ENCODE data around the gene SF3A2.
"Not testable (repeated sequence)": the region's sequence is repeated elsewhere in the genome, so short reads cannot be mapped to it uniquely, and the experiment has no call there.

The SF3A2 gene, protein sequence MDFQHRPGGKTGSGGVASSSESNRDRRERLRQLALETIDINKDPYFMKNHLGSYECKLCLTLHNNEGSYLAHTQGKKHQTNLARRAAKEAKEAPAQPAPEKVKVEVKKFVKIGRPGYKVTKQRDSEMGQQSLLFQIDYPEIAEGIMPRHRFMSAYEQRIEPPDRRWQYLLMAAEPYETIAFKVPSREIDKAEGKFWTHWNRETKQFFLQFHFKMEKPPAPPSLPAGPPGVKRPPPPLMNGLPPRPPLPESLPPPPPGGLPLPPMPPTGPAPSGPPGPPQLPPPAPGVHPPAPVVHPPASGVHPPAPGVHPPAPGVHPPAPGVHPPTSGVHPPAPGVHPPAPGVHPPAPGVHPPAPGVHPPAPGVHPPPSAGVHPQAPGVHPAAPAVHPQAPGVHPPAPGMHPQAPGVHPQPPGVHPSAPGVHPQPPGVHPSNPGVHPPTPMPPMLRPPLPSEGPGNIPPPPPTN

DNA sequence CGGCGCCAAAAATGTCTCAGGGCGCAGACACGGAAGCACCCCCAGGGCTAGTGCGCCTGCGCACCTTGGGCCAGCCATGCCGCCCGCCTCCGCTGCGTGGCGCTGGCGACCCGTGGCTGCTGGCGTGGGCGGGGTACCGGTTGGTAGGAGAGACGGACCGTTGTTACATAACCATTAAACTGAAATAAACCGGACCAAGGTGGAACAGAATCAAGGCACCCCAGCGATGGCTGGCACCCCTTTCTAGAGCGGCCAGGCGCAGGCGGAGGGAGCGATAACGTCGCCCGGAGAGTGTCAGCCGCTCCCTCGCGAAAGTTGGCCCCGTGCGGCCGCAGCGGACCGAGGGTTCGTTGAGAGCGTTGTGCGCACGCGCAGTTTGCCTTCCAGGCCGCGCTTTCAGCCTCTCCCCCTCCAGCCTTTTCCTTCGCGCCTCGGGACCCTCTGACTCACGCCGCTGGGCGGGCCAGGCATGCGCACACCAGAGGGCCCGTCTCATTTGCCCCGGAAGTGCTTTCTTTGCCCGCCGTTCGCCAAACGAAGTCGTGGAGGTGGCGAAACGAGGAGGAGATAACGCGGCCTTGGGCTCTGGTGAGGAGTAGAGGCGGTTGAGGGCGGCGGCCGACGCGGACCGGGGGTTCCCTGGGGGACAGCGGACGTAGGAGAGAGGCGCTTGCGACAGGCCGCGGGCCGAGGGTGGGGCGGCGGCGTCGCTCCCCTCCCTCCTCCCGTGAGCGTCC lies at the start of gene SF3A2, which contains the start of gene PLEKHJ1:
TSS of gene SF3A2 (plus strand) at position 511 of the 737 bp plus-strand sequence. CDS start 6,595 bp downstream, outside the sequence.
TSS of gene PLEKHJ1 (minus strand) at position 16 of the 737 bp plus-strand sequence. CDS start 81 bp downstream, outside the sequence.
- DNase-seq: peak; percentile 83

DNA sequence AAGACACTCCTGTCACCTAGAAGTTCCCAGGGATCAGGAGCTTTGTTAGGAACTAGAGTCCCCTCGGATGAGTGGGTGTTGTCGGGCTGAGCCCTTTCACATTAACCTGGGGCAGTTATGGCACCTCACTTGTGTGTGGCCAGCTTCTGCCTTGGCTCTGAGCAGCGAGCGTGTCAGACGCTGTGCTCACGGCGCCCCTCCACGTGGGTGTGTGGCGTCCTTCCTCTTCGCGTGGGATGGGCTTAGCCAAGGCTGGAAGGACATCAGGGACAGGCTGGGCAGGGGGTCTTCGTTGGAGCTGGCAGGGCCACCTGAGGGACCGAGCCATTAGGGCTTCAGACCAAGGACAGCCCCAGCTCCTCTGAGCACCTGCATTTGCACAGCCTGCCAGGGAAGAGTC lies 49.5 kb upstream of the SF3A2 start:
- DNase-seq: no peak

DNA sequence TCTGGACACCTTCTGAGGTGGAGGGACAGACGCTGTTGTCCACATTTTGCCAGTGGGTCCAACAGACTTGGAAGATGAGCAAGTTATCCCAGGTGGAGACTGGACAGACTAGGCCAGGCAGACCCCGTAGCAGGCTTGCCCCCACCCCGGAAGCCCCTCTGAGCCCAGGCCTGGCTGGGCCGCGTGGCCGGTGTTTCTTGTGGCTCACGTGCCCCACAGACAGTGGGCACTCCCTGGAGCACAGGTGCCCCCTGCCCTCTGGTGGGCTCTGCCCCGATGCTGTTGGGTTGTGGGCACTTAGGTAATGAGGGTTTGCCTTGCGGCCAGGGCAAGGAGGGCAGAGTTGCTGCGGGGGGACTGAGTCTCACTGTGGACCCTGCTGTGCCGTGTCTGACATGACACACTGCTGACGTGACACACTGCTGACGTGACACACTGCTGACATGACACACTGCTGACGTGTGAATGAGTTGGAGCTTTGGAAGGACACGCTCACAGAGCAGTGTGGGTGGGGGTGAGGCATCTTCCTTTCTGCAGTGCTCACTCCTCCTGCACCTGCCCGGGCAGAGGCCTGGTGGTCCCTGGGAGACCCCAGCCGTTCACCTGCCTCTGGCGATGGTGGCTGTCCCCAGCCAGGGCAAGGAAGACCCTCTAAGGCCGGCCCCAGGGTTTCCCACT lies 47.8 kb upstream of the SF3A2 start:
- DNase-seq: no peak

DNA sequence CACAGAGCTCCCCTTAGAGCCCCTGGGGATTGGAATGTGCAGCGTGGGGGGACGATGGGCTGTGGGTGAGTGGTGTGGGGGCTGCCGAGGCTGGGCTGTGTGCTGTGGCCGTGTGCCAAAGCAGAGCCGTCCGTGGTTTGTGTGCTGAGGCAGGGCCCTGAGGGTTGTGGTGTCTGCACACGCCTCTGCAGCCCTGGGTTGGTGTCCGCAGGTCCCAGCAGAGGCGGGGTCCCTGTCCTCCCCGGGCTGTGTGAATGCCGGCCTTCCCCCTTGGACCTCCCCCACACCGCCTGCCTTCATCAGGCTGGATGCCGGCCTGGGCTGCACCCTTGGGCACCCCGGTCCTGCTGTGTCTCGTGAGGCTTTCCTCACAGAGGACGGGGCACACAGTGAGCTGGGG lies 46.7 kb upstream of the SF3A2 start:
- no peak for DNase-seq

DNA sequence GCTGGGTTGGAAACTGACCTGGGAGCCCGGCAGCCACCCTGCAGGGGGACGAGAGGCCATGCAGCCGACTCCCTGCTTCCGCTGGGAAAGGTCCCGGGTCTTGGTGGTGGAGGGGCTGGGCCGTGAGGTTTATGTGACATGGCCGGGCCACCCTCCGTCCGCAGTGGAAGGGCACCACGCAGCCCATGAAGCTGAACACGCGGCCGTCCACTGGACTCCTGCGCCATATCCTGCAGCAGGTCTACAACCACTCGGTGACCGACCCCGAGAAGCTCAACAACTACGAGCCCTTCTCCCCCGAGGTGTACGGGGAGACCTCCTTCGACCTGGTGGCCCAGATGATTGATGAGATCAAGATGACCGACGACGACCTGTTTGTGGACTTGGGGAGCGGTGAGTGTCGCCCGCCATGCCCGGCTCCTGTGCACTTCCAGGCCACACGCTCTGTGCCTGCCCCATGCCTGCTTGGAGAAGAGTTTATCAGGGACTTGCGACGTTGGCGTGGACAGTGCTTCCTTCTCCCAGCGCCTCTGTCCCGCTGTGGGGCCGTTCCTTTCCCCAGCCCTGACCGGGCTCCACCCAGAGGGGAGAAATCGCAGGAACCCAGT lies 45.7 kb upstream of the SF3A2 start:
- no peak for DNase-seq

DNA sequence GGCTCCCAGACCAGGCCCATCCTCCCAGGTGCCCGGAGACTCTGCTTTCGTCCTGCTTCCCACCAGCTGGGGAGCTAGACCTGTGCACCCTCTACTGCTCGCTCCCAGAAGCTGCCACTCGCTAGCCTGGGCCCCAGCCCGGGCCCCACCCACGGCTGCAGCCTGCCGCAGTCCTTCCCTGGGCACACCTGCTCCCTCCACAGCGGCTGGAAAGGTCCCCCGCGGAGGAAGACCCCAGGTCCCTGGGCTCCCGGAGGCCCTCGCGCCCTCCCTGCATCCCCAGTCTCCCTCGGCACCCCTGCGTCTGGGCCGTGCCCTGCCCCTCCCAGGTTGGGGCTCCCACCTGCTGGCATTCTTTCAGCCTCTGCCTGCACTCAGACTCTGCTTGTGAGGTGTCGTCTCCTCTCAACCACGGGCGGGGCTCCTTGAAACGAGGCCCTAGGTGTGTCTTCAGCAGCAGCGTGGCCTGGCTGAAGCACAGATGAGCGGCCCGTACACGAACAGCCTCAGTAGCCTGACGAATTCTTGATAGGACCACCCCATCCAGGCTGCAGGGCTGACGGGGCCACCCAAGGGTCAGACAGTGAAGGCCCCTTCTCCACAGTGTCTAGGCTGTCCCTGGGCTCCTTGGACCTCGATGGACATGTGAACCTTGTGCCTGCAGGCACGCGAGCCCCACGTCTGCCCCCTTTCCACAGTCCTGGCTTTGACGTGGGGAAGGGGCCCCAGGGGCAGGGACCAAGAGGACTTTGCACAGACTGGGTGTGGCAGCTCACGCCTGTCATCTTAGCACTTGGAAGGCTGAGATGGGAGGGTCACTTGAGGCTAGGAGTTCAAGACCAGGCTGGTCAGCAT lies 44.9 kb upstream of the SF3A2 start:
- no peak for DNase-seq

DNA sequence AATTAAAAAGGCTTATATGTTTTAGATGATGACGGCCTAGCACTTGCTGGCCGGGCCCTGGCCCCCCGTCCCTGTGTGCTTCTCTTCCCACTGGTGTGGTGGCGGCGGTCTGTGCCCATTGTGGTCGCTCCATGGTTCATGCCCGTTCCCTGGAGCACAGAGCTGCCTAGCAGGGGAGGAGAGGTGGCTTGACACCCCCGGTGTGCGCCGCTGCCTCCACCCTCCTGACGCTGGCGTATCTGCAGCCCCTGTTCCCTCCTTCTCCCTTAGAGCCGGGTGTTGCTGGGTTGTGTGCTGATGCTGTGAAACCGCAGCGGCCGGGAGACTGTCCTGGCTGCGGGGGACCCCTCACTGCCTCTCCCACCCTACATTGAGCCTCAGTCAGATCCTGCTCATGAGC lies 43.8 kb upstream of the SF3A2 start:
- no peak for DNase-seq

DNA sequence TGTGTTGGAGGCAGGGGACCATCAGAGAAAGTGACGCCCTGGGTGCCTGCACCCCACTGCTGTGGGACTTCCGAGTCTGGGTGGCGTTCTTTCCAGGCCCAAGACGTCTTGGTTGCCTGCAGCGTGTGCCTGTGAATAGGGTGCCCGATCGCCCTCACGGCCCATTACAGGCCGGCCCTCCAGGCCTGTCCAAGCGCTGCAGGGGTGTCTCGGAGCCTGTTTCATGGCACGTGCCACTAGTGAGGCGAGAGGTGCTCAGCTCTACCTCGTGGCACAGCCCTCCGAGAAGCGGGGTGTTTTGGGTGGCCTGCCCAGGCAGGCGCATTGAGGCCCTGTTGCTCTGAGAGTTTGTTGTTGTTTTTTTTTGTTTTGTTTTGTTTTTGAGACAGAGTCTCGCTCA lies 42.8 kb upstream of the SF3A2 start:
- no peak for DNase-seq

DNA sequence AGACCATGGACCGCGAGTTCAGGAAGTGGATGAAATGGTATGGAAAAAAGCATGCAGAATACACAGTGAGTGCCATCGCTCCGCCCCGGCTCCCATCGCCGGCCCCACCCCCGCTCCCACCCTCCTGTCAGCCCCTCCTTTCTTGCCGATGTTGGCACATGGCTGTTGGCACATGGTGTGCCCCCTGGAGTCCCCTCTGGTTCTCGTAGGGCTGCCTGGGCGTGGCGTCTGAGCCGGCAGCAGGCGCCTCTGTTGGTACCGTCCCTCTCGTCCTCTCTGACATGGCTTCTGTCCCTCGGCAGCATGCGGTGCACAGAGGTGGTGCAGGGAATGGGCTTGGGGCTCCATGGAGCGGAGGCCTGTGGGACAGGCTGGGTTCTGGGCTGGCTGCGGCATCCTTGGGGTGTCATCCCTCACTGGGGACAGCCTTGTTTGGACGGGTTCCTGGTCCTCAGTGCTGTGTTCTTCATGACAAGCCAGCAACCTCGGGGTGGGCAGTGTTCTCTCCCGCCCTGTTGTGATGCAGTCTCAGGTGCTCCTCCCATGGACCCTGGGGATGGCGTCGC lies 42.0 kb upstream of the SF3A2 start:
- no peak for DNase-seq

DNA sequence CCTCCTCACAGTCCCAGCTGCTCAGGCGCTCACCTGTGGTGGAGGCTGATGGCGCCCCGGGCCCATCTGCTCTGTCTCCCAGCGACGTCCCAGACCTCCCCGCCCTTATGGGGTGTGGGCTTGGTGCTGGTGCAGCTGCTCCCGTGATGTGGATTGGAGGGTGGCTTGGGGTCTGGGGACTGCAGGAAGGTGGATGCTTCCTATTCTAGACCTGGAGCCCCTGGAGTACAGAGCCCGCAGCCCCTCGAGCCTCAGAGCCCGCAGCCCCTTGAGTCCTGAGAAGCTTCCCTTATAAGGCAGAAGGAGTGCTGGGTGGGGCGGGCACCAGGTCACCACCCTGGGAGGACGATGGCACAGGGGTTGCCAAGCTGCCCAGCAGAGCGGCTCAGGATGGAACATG lies 41.3 kb upstream of the SF3A2 start:
- DNase-seq: no peak

DNA sequence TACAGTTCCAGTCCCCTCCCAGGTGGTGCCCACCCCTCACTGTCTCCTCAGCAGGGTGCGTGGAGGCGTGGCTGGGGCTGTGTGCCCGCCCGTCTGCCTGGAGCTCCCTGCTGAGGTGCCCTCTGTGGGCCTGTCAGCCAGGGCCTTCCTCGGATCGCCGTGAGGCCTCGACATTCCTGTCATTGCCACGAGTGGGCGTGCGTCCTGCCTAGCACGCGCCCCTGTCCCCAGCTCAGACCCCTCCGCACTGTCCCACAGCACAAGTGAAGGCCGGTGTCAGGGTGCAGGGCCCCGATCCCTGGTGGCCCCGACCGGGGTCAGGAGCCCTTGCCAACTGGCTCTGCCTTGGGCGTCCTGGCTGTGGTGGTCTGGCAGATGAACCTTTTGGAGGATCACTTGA lies 40.7 kb upstream of the SF3A2 start:
- DNase-seq: no peak

DNA sequence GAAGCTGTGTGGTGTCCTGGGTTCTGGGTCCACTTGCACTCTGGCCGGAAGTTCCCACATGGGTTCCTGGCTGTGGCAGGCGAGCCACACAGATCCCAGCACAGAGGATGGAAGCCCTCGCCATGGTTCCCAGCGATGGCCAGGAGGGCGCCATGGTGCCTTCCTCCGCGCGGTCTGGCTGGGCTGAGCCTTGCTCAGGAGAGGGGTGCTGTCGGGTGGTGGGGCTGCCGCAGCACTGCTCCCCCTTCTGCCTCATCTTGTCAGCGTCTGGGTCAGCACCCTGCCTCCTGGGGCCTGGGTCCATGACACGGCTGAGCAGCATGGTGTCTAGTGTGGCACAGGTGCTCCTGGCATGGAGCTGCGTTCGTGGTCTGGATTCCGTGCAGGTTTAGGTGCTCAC lies 39.4 kb upstream of the SF3A2 start:
- no peak for DNase-seq

DNA sequence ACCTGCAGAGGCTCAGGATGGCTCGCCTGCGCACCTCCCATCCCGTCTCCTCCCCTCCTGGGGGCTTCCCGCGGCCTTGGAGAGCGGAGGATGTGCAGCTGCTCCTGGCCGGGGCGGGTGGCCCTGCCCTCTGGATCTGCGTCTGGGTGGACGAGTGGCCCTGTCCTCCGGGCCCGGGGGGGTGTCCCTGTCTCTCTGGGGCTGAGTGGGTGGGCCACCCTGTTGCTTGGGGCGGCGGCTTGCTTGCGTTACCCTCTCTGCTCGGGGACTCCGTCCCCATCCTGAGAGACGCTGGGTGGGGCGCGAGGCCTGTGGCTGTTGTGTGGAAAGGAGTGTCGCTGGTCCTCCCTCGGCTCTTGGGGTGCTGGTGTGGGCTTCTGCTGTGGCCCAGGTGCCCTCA lies 38.3 kb upstream of the SF3A2 start:
- DNase-seq: no peak

DNA sequence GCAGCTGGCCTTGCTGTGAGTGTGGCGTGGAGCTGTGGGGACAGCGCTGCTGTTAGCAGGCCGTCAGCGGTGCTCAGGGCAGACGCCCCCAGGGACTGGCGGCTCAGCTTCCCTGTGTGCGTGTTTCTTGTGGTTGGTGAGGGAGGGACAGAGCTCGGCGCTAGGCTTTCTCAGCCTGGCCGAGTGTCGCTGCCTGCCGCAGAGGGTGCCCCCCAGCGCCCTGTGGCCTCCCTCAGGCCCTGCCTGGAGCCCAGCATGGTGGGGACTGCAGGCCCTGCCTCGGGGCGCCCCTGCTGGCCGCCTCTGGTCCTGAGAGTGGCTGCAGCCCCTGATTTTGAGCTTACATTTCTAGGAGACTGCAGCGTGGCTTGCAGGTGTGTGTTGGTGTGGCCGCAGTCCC lies 37.4 kb upstream of the SF3A2 start:
- DNase-seq: no peak

DNA sequence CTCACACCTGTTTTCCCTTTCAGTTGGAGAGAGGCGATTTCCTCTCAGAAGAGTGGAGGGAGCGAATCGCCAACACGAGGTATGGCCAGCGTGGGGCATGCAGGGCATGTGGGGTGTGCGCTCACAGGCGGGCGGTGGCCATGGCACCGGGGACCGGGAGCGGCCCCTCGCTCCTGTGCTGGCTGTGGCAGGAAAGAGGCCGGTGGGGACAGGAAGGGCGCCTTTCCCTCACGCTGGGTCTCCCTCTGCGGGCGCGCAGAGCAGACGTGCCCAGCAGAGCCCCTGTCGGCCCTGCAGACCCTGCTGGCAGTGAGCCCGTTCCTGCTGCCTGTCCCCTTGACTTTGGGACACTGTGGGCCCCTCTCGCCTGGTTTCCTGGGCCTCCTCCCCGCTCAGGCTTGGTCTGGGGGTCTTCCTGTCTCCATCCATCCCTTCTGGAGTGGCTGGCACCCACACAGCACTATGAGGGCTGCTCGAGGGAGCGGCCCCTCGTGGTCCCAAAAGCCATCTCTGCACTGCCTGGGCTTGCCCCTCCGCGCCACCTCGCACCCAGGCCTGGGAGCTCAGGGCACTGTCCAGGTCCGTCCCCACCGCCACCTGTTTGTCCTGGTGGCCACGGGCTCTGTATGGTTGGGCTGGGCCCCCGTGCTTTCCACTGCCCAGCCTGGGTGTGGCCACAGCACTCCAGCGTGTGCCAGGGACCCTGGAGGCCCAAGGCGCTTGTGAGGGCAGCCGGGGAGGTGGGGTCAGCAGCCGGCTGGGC lies 36.6 kb upstream of the SF3A2 start:
- no peak for DNase-seq

DNA sequence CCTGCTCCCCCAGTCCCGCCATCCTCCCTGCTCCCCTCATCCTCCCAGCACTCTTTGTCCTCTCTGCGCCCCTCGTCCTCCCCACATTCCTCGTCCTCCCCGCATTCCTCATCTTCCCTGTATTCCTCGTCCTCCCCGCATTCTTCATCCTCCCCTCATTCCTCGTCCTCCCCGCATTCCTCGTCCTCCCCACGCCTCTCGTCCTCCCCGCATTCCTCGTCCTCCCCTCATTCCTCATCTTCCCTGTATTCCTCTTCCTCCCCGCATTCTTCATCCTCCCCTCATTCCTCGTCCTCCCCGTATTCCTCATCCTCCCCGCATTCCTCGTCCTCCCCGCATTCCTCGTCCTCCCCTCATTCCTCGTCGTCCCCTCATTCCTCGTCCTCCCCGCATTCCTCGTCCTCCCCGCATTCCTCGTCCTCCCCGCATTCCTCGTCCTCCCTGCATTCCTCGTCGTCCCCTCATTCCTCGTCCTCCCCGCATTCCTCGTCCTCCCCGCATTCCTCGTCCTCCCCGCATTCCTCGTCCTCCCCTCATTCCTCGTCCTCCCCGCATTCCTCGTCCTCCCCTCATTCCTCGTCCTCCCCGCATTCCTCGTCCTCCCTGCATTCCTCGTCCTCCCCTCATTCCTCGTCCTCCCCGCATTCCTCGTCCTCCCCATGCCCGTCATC lies 35.9 kb upstream of the SF3A2 start:
- not testable (repeated sequence) for DNase-seq

DNA sequence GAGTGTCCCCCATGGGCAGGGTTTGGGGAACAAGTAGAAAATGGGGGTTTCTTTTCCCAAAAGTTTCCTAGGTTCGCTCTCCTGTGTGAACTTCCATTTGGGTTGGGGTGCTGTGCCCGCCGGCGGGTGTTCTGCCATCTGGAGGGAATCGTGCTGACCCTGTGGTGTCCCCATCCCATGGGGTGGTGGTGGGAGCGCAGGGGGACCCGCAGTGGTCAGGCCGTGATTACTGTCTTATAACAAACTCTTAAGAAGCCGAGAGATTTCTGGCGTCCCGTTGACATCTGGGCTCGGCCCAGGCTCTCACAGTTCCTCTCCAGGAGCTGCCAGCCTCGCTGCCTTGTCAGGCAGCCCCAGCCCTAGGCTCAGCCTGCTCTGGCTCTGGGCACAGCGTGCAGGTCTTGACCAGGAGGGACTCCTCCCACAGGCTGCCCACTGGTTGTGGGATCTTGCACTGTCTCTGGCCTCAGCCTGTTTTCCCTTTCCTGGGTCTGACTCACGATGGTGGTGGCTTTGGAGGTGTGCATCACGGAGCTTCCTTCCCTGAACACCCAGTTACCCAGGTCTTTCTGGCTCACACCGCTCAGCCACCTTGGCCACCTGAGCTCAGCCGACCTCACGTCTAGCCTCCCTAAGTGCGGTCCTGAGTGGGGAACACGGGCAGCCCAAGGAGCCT lies 35.0 kb upstream of the SF3A2 start:
- DNase-seq: no peak

DNA sequence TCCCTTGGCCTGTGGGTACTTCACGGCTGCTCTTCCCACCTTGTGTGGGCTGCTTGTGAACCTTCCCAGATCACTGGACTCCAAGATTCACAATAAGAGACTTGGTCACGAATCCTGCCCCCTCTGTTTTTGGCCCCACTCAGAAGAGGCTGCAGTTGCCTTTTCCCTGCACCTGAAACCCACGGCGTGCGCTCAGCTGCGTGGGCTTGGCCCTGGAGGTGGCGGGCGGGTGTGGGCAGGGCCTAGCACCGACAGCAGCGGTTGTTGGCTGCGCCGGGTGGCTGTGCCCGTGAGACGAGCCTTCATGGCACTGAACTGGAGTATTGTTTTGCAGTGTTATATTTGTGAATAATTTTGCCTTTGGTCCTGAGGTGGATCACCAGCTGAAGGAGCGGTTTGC lies 34.3 kb upstream of the SF3A2 start:
- DNase-seq: no peak

DNA sequence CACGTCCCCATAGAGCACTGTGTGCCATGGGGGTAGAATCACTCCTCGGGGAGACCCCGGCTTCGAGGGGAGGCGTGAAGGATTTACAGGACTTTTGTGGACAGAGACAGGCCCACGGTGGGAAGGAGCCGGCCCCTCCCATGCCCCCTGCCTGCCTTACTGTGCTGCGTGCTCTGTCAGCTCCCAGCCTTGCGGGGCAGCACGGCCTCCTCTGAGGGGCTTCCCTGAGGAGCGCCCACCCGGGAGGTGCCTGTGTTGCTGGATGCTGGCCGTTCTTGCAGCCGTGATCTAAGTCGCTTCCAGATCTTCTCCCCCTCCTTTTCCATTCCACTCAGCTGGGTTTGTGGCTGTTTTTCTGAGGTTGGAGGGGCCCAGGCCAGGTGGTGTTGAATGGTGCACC lies 29.6 kb upstream of the SF3A2 start:
- no peak for DNase-seq

Measured in NCI-H1436 treated with DMSO at 0.1 percent for 48 hours (cell line).